Psoas muscle (tissue), 8 donors: ENCODE data around the gene GCAT. TPM values are rescaled to one million over a fixed set of nuclear protein-coding genes. Genes with fewer than 3 reads are reported as not detected.
A peak's percentile ranks its signal among the peaks of the same experiment; 100 is the strongest.

Experiments
- ATAC-seq, 4 donors: fragments of 200-7000 bp; cut with Tn5 transposase; one replicate each; pipeline ENCODE4 v1.9.1; 2020; ENCODE audit warnings: moderate library complexity in 3 of 4, mild to moderate bottlenecking in 2 of 4
- DNase-seq, 2 donors: peaks; one replicate each; pipeline ENCODE4 v3.0.0-alpha.2; 2020
- H3K27ac ChIP-seq: fragments of 200-600 bp; one replicate; pipeline ENCODE4 v1.8.0; 2022
- H3K27me3 ChIP-seq, 3 donors: fragments of 200-600 bp in 1 of 3; one replicate each; pipeline versions ENCODE4 v1.6.1 to v1.8.0; 2013 to 2022; ENCODE audit warnings: low read length in 2 of 3, mild to moderate bottlenecking in 2 of 3, moderate library complexity in 1 of 3; ENCODE audit not compliant: insufficient read depth in 3 of 3
- H3K36me3 ChIP-seq, 2 donors: fragments of 200-600 bp in 1 of 2; one replicate each; pipeline versions ENCODE4 v1.6.1 to v1.8.0; 2013 to 2022; ENCODE audit warnings: low read depth in 1 of 2, mild to moderate bottlenecking in 1 of 2, moderate library complexity in 1 of 2; ENCODE audit not compliant: insufficient read depth in 1 of 2
- H3K4me1 ChIP-seq: fragments of 200-600 bp; one replicate; pipeline ENCODE4 v1.8.0; 2022
- H3K4me3 ChIP-seq: fragments of 200-600 bp; one replicate; pipeline ENCODE4 v1.8.0; 2022; ENCODE audit warnings: mild to moderate bottlenecking
- H3K9me3 ChIP-seq: fragments of 200-600 bp; one replicate; pipeline ENCODE4 v1.8.0; 2022
- WGBS, 3 donors: extraction: QIAGEN DNeasy Blood & Tissue Kit; methylation state at CpG; one replicate each; pipeline versions ENCODE4 v1.1.6 to v1.1.7; 2013; 5-methylcytosine and 5-hydroxymethylcytosine counted together
- intact Hi-C, 2 donors: fragments of 100-400 bp; cut with DNase I; formaldehyde crosslinking; loops; one replicate each; pipeline versions ENCODE4 v1.11.0 to v1.14.2; 2022
- polyA plus RNA-seq, 3 donors: library from polyadenylated mRNA; stranded (reverse); fragments of 200-250 nt; gene quantifications; one replicate each; pipeline ENCODE4 v1.2.3, GENCODE V29; 2013
- total RNA-seq, 4 donors: library from RNA; stranded (reverse); fragmentation: NEBNext Ultra II Directional in 2 of 4; extraction: Animal tissue kit (Norgen Biotek cat#: 25700) in 2 of 4; gene quantifications; one replicate each; pipeline versions ENCODE4 v1.2.1 to v1.2.4, GENCODE V29; 2021 to 2023
- TF ChIP-seq, protein P1 (sequence below): fragments of 200-600 bp; IDR thresholded peaks from one replicate; pipeline ENCODE4 v1.8.0; 2022; ENCODE audit warnings: antibody characterized with exemption
- donor health status: healthy with polysubstance abuse.
- donor health status: DM: no; HTN: no; CAD: no; lungs with moderate emphysema.
- donor health status: Bipolar disorder and iron deficiency.
- donor health status: healthy.
- donor health status: DM: yes; HTN: yes; CAD: no.
- donor health status: DM: no; HTN: no; CAD: no.
- donor health status: DM: no; HTN: no; CAD: no.
- donor health status: DM: yes; HTN: yes; CAD: no.

GCAT gene
- total and polyA plus RNA-seq, 7 donors: 5.4 to 19.2 (median 8.3) TPM

DNA sequence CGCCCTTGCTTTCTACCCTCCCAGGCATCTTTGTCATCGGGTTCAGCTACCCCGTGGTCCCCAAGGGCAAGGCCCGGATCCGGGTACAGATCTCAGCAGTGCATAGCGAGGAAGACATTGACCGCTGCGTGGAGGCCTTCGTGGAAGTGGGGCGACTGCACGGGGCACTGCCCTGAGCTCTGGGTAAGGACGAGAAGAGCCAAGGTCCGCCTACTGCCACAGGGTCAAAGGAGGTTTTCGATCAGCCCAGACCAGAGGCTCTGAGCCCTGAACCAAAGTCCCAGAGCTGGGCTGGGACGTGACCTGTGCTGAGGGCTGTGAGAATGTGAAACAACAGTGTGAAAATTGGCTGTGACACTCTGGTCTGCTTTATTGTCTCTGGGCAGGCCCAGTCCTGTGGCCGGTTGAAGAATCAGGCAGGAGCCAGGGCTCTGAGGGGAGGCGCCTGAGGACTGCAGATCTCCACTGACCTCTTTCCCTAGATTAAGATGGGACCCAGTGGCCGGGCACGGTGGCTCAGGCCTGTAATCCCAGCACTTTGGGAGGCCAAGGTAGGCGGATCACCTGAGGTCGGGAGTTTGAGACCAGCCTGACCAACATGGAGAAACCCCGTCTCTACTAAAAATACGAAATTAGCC lies 8.9 kb downstream of the GCAT start:
- 92 to 96% (median 92%) methylated on average over 23 of the region's 23 CpGs for WGBS, 3 donors

DNA sequence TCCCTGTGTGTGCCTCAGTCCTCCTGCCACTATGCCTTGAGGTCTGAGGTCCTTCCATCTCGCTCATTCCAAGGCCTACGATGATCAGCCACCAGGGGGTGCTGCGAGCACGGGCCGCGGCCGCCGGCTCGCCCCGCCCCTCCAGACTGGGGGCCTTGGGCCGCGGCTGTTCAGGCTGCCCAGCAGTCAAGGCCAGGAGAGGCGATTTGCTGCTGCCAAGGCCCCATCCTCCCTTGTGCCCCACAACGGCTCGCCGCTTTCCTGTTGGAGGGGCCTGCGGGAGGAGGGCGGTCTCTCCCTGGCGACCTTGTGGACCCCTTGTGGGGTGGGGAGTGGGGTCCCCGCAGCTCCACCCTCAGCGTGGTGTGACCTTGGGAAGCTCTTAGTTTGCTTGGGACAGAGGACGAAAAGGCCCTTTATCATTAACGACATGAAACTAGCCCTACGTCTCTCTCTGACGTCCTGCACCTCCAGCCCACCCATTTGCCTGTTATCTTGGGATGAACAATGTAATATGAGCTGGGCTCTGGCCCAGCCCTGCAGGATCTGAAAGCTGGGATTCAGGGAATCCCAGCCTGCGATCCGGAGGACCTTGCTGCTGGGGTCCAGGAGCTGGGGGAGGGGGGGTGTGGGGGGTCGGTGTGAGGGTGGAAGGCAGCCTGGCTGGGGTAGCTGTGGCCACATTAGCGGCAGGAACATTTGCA lies 10.1 kb downstream of the GCAT start:
- WGBS, 3 donors: 1 to 3% (median 2%) methylated on average over 29 of the region's 29 CpGs
- Histone ChIP-seq H3K9me3 (no peaks in the 10 kb centered on the region), H3K27me3 (no peaks in the 10 kb centered on the region), H3K27ac (no peak overlapping the region), H3K4me3 (peak overlapping the region; percentile 60), H3K4me1 (peaks cover 13% of the 10 kb centered on the region), H3K36me3 (peaks cover 0 to 13% of the 10 kb centered on the region in 2 donors)
- DNase-seq (peak; percentile 86 to 91), ATAC-seq (peak; percentile 90 to 97 (median 94))
- TF ChIP-seq, protein P1, sequence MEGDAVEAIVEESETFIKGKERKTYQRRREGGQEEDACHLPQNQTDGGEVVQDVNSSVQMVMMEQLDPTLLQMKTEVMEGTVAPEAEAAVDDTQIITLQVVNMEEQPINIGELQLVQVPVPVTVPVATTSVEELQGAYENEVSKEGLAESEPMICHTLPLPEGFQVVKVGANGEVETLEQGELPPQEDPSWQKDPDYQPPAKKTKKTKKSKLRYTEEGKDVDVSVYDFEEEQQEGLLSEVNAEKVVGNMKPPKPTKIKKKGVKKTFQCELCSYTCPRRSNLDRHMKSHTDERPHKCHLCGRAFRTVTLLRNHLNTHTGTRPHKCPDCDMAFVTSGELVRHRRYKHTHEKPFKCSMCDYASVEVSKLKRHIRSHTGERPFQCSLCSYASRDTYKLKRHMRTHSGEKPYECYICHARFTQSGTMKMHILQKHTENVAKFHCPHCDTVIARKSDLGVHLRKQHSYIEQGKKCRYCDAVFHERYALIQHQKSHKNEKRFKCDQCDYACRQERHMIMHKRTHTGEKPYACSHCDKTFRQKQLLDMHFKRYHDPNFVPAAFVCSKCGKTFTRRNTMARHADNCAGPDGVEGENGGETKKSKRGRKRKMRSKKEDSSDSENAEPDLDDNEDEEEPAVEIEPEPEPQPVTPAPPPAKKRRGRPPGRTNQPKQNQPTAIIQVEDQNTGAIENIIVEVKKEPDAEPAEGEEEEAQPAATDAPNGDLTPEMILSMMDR: peak; percentile 98
- intact Hi-C loops: loop anchor here (1.0 to 10.0 kb wide), 5 partner anchors 45 to 149 kb away; no protein-coding TSS in a partner anchor

More for the DNA sequence above, 8.9 kb downstream of the GCAT start:
- DNase-seq (no peak), ATAC-seq (no peak)
- peaks cover 13% of the 10 kb centered on the region for H3K4me1 ChIP-seq
- TF ChIP-seq, protein P1: no peak
- H3K36me3 ChIP-seq: peaks cover 0 to 13% of the 10 kb centered on the region in 2 donors
- H3K4me3 ChIP-seq: no peak overlapping the region
- H3K27ac ChIP-seq: no peak overlapping the region
- intact Hi-C loops: loop anchor here (1.0 to 10.0 kb wide), 4 partner anchors 47 to 151 kb away; no protein-coding TSS in a partner anchor
- no peaks in the 10 kb centered on the region for H3K27me3 ChIP-seq
- no peaks in the 10 kb centered on the region for H3K9me3 ChIP-seq

DNA sequence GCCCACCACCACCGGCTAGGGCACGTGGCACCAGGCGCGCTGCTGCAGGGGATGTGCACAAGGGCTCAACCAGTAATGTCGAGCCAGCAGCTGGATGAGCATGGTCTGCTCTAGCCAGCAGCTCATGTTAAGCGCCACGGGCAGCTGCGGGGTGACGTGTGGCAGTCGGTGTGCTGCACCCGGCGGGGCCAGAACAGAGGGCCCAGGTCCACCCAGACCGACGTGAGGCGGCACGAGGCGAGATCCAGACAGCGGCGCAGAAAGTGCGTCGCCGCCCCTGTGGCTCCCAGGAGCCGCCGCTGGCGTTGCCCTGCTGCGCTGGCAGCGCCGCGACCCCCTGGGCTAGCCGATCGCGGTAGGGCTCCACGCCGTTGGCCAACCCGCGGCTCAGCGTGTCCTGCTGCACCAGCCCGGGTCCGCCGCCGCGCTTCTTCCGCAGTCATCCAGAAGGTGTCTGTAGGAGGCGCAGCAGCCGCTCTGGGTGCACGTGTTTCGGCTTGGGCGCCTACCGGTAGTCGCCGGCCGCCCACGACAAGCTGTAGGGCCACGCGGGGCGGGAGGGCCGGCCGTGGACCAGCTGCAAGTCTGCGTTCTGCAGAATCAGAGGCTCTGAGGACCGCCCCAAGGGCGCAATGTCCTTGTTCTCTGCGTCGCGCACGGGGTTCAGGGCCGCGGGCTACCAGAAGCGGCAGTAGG lies 10.8 kb downstream of the GCAT start:
- intact Hi-C loops: loop anchor here (2.0 to 10.0 kb wide), 4 partner anchors 44 to 149 kb away; no protein-coding TSS in a partner anchor
- Histone ChIP-seq H3K9me3 (no peaks in the 10 kb centered on the region), H3K27ac (no peak overlapping the region), H3K4me1 (peaks cover 13% of the 10 kb centered on the region), H3K4me3 (peak overlapping the region; percentile 60), H3K27me3 (no peaks in the 10 kb centered on the region), H3K36me3 (peaks cover 0 to 13% of the 10 kb centered on the region in 2 donors)
- TF ChIP-seq, protein P1: peak; percentile 32
- DNase-seq: peak; percentile 65 to 77
- 3 to 7% (median 3%) methylated on average over 40 to 68 of the region's 68 CpGs for WGBS, 3 donors
- ATAC-seq: peak; percentile 33 to 70 (median 64)

DNA sequence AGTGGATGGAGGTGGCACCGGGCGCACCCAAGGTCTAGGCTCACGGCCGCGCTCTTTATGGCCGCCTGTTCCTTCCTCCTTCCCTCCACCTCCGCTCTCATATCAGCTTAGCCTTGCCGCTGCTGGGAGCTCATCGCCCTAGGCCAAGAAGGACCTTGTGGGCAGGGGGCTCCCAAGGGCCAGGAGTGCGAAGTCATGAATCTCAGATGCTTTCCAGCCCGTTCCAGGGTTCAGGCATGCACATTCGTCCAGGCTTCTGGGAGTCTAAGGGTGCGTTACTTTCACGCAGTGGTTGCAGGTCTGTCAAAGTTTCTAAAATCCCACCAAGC lies 11.3 kb downstream of the GCAT start:
- no peak for ATAC-seq
- H3K4me3 ChIP-seq: peak overlapping the region; percentile 60

More for the DNA sequence above, 11.3 kb downstream of the GCAT start:
- Histone ChIP-seq H3K9me3 (no peaks in the 10 kb centered on the region), H3K36me3 (peaks cover 0 to 13% of the 10 kb centered on the region in 2 donors), H3K27me3 (no peaks in the 10 kb centered on the region), H3K27ac (no peak overlapping the region), H3K4me1 (peaks cover 13% of the 10 kb centered on the region)
- TF ChIP-seq, protein P1: no peak
- intact Hi-C loops: loop anchor here (2.0 to 10.0 kb wide), 4 partner anchors 44 to 148 kb away; no protein-coding TSS in a partner anchor
- no peak for DNase-seq
- 31 to 47% (median 46%) methylated on average over 10 to 14 of the region's 14 CpGs for WGBS, 3 donors
